Skin of body (tissue), 3 donors: ENCODE results near the gene CRYBA2. TPM values are rescaled to one million over a fixed set of nuclear protein-coding genes. Genes with fewer than 3 reads are reported as not detected.

ENCODE experiments used
- DNase-seq: peaks from one replicate; lab custom pipeline; 2025; lab: John Stamatoyannopoulos, UW
- small RNA-seq: library from RNA; depleted of rRNA; stranded (forward); fragments of <200 nt; gene quantifications from one replicate; pipeline ENCODE3, GENCODE V24; 2014; ENCODE audit warnings: low replicate concordance
- total RNA-seq: library from RNA; depleted of rRNA; stranded (reverse); fragments of >200 nt; gene quantifications from one replicate; pipeline ENCODE4 v1.2.3, GENCODE V29; 2014

CRYBA2 gene
- total RNA-seq, 1 donor from 2014 or later = not detected

DNA sequence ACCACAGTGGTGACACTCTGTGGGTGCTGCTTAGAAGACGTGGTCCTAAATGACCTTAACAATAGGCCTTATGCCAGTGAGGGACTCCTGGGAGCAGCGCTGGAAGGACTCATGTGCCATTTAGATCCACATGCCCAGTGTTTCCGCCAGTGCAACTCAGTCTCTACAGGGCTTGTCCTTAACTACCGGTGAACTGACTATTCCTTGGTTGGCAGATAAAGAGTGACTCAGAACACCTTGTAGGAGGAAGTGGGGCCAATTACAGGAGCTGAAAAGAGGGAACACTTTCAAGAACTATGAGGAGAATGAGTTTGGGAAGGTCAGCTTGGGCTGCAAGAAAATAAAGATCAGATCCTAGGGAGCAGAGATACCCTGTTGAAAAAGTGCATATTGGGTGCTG, 35.6 kb downstream of the CRYBA2 start:
- no peak for DNase-seq

DNA sequence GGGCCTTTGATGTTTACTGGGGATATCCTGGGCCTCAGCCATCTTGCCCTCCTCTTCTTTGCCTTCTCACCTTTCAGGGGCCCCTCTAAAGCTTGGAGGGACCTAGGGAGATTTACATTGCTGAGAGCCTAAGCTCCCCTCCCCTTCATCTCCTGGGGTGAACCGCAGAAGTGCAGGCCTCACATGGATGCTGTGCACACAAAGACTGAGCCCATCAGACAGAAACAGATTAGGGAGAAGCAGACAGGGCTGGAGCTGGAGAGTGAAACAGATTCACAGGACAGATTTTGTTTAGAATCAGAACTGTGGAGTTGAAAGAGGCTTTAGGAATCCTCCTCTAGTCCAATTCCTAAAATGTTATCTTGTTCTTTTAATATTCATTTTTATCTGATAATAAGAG, 37.2 kb downstream of the CRYBA2 start:
- DNase-seq = no peak

DNA sequence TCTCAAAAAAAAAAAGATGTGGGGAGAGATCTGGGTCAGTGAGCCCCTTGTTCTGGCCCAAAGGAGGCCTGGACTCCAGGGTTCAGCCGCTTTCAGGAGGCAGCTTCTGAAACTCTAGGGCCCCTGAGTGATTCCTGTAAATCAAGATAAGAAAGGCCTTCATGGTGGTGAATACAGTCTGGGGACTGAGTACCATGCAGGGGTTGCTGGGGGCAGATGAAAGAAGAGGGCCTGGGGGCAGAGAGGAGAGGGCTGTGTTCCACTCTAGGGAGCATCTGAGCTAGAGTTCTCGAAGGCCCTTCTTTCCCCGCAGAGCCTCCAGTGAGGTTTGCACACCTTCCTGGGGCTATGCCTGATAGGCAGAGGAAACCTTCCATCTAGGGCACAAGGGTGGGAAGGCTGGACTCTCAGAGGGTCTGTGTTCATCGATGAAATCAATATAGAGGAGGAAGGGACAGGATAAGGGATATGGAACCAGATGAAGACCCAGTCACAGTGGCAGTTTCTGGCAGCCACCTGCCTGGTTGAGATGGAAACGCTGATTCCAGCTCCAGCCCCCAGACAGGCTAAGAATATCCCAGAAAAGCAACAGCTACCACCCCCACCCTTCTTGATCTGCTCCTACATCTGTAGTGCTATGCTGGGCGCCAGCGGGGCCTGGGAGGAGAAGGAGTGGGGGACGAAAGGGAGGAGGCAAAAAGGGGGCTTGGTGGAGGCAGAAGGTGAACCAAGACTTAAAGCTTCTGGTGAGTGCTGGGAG, 38.5 kb downstream of the CRYBA2 start:
- DNase-seq = no peak

DNA sequence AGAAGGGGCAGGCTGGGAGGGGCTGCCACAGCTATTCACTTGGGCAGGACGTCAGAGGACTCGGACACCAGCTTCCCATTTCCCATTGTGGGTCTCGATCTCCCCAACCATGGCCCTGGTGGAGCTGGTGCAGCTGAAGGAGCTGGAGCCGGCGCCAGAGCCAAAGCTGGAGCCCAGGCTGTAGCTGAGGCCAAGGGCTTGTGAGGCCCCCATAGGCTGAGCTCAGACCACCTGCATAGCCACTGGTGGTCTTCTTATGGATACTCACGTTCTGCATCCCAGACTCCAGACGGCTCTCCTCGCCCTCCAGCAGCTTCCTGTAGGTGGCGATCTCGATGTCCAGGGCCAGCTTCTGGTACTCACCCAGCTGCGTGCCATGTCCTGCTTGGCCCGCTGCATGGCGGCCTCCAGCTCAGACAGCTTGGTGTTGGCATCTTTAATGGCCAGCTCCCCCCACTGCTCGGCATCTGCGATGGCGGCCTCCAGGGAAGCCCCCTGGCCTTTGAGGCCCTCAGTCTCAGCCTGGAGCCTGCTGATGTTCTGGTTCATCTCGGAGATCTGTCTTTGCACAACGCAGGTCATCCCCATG, 39.8 kb downstream of the CRYBA2 start:
- DNase-seq = no peak

DNA sequence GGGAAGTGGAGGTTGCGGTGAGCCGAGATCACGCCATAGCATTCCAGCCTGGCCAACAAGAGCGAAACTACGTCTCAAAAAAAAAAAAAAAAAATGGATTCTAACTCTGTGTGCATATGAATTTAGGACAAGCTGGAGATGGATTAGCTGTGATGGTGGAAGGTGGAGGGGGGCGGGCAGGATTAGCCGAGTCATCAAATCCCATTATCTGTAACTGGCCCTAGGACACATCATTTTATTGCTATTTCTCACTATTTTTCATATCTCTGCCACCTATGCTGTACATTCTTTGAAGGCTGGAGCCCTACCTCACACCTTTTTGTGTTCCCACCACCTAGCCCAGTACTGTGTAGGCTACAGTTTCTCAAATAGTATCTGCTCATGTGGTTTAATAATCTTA, 41.1 kb downstream of the CRYBA2 start:
- no peak for DNase-seq

DNA sequence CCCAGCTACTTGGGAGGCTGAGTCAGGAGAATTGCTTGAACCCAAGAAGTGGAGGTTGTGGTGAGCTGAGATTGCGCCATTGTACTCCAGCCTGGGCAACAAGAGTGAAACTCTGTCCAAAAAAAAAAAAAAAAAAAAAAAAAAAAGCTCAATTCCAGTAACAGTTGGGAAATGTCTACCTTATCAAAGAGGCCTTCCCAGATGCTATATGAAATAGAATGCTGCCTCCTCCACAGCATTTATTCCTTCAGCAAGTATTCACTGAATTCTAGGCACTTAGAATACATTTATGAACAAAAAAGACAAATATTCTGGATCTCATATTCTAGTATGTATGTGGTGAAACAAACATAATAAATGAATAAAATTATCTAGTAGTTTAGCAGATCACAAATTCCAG, 46.6 kb downstream of the CRYBA2 start:
- DNase-seq = no peak

DNA sequence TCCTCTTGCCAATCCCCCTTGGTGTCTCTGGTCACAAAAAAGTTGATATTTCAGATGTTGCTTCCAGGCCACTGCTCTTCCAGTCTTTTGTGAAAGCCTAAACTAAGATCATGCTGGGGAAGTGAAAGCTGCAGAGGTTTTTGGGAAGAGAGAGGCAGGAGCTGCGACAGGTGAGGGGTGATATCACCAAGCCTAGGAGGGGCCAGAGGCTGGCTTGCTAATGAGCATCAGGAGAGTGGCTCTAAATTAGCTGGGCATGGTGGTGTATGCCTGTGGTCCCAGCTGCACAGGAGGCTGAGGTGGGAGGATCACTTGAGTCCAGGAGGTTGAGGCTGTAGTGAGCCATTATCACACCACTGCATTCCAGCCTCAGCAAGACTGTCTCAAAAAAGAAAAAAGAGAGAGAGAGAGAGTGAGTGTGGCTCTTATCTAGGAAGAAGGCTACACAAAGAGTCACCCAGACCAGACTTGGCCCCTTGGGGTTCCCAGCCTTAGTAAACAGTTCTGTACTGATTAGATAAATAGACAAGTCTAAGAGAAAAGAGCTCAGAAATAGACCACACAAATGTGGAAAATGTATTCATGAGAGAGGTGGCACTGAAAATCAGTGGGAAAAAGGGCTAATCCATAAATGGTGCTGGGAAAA, 48.3 kb downstream of the CRYBA2 start:
- no peak for DNase-seq

Small RNA genes within 50 kb of the gene (small RNA-seq; reads per million reads assigned to genes)
- gene MIR375 = 70.6 reads per million, percentile 96 among the genes with 10 or more reads in this experiment

Other genes starting within 250 kb of the CRYBA2 start
- gene CYP27A1, start 211.3 kb downstream of the CRYBA2 start, total RNA-seq = 10.8 TPM
- 2.5 TPM for gene PRKAG3, start 161.6 kb downstream of the CRYBA2 start, total RNA-seq
- 1.7 TPM for gene WNT6, start 133.6 kb downstream of the CRYBA2 start, total RNA-seq
- 5.7 TPM for gene WNT10A, start 112.6 kb downstream of the CRYBA2 start, total RNA-seq
- gene CDK5R2, start 33.8 kb downstream of the CRYBA2 start, total RNA-seq = not detected
- gene FEV, start 8.2 kb downstream of the CRYBA2 start, total RNA-seq = not detected
- not detected for gene CFAP65, start 48.1 kb upstream of the CRYBA2 start, total RNA-seq
- 0.10 TPM for gene IHH, start 67.5 kb upstream of the CRYBA2 start, total RNA-seq
- 10.7 TPM for gene NHEJ1, start 167.4 kb upstream of the CRYBA2 start, total RNA-seq
- 1.5 TPM for gene SLC23A3, start 176.6 kb upstream of the CRYBA2 start, total RNA-seq
- gene CNPPD1, start 183.5 kb upstream of the CRYBA2 start, total RNA-seq = 24.1 TPM
- gene RETREG2, start 184.9 kb upstream of the CRYBA2 start, total RNA-seq = 31.2 TPM
- gene ZFAND2B, start 213.4 kb upstream of the CRYBA2 start, total RNA-seq = 14.1 TPM
- gene ABCB6, start 225.5 kb upstream of the CRYBA2 start, total RNA-seq = 23.8 TPM
- 24.7 TPM for gene ATG9A, start 236.2 kb upstream of the CRYBA2 start, total RNA-seq
- 41.6 TPM for gene ANKZF1, start 236.4 kb upstream of the CRYBA2 start, total RNA-seq